ENCODE results near the gene FOXK2.

FOXK2 gene

DNA sequence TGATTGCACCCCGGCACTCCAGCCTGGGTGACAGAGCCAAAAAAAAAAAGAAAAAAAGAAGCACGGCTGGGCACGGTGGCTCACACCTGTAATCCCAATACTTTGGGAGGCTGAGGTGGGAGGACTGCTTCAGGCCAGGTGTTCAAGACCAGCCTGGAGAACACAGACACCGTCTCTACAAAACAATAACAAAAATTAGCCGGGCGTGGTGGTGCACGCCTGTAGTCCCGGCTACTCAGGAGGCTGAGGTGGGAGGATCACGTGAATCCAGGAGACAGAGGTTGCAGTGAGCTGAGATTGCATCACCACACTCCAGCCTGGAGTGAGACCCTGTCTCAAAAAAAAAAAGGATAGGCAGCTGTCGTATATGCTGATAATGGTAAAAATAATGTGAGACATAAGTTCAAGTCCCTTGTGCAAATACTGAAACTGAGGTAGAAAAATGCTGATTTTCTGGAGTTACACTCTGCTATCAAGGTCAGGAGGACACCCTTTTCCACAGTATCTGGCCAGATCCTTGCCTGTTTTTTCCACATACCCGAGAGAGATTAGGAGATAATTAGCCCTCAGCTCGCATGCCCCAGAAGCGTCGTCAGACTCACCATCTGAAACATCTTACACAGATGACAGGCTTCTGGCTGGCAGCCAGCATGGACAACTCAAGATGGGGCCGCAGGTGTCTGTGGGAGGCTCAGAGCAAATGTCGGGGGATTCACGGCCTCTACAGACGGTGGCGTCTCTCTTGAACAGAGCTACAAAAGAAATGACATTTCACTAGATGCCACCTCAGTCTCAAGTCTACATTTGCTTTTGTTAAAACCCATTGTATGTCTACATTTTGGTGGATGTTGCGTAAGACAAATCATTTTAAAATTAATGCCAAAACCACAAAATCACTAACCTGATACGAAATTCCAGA, 91.9 kb downstream of the FOXK2 start:
- no peak for DNase-seq

DNA sequence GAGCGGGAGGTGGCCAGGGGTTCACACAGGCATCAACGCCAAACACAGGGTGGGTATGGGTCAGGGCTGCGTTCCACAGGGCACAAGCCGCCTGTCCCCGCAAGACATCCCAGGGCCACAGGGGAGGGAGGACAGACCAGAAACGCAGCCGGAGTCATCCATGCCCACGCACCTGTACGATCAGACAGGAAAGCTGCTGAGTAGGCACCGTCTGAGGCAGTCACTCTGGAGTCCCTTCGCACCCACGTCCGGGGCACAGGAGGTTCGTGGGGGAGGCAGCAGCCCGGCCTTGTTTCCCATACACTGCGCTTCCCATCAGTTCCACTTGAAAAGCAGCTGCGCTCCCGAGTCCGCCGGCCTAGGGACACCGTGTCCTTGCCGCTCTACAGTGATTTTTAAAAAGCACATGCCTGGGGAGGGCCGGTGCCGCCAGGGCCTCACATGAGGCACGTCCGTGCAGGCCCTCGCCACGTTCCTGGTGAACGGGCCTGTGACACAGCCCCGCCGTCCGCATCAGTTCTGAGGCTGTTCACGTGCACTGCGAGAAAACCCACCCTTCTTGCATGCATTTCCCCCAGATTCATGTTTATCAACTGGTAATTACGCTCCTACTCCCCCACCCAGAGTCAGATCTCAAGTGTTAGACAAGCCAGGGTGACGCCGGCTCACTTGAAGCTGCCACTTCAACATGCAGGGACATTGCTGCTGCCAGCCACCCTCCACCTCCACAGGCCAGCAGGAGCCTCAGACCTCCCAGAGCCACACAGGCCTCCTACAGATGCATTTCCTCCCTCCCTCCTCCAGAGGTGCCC, 94.0 kb downstream of the FOXK2 start:
- DNase-seq = no peak

DNA sequence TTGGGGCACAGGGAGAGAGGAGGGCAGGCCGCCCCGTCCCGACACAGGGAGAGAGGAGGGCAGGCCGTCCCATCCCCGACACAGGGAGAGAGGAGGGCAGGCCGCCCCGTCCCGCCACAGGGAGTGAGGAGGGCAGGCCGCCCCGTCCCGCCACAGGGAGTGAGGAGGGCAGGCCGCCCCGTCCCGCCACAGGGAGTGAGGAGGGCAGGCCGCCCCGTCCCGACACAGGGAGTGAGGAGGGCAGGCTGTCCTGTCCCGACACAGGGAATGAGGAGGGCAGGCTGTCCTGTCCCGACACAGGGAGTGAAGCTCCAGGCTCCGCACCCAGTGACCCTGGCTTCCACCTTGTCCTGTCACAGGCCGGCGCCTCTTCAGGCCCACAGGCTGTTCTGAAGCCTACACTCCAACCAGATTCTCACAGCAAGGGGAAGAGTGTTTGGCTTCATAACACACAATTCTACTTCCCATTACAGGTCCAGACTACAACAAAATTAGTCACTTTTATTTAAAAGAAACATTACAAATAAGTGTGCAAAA, 94.6 kb downstream of the FOXK2 start:
- DNase-seq = no peak

DNA sequence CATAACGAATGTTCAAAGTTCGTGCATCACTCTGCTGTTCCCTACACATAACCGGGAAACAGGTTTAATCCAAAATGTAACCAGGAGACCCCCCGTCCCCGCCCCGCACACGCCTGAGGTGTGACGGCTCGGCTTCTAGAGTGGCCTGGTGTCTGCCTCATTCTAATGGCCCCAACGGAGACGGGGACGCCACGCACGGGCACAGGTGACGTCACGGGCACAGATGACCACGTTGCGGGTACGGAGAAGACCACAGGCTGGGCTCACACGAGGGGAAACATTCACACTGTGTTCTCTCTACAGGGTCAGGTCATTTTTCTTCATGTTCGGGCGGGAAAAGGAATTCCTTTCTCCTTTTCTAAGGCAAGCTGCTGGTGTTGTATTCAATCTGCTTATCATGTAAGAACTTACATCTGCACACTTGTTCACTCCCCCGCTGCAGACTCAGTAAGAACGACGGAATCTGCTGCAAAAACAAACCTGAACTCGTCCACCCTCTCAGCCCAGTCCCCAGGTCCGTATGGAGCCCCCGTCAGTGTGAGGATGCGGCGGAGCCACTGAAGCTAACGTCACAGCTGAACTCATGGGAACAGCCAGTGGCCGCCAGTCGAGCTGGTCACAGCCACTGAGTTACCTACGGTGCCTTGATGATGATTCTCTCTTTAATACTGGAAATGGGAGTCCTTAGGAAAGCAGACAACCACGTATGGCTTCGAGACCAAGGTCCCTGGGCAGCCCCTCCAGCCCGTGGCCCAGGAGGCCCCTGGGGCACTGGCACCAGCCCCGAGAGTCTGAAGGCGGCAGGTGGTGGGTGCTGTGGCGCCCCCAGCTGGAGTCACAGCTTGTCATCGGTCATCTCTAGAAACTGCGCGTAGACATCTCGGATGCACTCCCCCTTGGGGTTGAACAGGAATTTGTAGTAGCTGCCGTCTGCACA, 95.8 kb downstream of the FOXK2 start:
- no peak for DNase-seq

DNA sequence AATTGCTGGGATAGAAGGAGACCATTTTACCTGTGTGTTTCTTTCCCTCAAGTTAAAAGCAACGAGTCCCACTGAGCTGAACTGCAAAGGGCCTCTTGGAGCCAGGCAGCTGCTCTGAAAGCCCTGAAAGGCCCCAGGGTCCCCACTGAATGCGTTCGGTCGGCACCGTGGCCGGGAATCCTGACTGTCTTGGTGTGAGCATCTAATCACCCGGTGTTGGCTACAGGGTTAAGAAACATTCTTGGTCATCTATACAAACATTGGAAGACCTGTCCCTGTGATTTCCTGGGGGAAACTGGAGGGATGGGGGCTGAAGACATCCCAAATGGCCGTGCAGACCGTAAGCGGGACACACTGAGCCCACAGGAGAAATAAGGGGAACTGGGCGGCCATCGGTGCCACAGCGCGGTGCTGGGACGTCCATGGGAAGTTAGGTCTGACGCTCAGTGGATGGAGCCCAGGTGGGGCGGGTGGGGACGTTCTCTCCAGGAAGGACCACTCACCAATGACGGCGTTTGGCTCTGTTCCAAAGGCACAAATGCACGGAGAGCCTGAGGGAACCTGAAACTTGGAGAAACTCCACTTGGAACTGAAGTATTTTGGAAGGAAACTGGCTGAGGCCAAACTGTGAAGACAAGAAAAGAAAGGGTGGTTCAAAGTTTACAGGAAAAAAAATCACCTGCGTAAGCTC, 96.6 kb downstream of the FOXK2 start:
- DNase-seq = no peak

DNA sequence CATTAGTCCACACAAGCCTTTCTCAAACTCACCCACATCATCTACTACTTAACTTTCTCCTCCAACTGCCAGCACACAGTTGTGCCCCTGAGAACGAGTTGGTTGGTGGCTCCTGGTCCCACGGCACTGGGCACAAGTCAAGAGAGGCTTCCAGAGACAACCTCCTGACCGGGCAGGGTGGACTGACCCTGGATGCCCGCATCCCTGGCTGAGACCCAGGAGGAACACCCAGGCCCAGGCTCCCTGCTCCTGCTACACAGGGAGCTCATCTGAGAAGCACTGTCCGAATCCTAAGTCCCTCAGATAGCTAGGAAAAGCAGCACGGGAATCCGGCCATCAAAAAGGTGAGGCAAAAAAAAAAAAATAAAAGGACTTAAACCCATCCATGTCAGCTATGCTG, 99.7 kb downstream of the FOXK2 start:
- no peak for DNase-seq

DNA sequence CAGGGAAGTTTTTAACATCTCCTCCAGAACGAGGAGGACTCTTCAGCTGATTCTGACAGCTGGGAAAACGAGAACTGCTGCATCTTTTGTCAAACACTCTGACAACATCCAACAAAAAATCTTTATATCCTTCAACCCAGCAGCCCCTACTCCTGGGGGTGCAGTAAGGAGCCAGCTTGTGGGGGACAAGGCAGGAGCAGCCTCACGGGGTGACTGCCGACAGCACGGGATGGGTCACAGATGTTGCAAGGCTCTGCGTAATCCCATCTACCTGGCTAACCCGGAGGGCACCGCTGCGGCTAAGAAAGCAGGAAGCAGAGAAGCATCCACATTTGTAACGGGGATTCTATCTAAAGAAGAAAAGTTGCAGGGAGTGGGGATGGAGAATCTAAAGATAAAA, 100.1 kb downstream of the FOXK2 start:
- no peak for DNase-seq

DNA sequence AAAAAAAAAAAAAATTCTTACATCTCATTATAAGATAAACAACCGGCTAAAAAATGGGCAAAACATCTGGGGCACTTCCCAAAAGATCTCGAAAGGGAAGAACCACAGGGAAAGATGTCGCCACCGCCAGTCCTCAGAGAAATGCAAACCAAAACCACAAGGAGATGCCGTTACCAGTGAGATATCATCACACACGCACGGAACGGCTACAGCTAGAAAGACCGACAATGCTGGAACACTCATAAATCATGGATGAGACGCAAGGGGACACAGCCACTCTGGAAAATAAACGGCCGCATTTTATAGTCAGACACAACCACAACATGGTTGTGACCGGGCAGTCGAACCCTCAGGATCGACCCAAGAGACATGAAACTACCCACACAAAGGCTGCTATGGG, 104.2 kb downstream of the FOXK2 start:
- peak; percentile 98 for DNase-seq

DNA sequence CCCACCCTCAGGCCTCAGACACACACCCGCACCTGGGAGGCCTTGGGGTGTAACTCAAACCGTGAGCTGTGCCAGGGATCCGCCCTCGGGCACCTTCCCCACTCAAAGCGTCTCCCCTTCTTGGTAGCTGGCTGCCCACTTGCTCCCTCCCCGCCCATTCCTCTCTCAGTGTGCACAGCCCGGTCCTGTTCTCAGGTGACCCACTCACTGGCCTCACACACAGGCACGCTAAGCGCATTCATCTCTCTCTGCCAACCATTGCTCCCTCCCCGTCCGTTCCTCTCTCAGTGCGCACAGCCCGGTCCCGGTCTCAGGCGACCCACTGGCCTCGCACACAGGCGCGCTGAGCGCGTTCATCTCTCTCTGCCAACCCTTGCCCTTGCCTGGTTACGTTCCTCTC, 107.9 kb downstream of the FOXK2 start:
- no peak for DNase-seq

DNA sequence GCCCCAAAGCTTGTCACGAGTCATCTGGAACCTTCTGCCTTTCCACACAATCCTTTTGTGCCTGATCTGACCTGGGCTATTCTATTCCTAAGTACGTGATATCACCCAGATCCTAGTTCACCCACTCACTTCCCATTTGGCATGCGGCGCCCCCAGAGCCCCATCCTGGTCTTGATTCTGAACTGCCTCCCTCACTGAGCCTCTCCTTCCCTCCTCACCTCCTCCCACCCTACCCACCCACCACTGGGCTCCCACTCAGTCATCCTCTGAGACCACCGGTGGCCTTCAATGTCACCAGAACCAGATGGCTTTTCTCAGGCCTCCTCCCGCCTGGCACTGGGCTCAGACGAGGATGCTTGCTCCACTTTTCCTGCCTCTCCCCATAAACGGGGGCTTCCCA, 110.2 kb downstream of the FOXK2 start:
- no peak for DNase-seq

DNA sequence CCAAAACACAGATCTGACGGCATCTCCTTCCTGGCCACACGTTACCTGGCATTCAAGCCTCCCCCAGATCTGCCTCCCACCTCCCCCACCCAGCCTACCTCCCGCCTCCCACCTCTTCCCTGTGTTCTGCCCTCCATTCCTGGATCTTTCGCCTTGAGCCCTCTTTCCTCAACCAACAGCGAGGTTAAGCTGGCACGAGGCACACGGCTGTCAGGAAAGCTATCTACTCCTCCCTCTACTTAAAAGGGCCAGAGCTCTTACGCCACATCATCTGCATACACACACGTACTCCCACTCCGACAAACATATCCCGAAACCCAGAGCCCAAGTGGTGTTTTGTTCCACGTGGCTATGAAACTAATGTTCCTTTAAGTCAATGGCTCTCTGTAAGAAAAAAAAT, 110.7 kb downstream of the FOXK2 start:
- DNase-seq = no peak

DNA sequence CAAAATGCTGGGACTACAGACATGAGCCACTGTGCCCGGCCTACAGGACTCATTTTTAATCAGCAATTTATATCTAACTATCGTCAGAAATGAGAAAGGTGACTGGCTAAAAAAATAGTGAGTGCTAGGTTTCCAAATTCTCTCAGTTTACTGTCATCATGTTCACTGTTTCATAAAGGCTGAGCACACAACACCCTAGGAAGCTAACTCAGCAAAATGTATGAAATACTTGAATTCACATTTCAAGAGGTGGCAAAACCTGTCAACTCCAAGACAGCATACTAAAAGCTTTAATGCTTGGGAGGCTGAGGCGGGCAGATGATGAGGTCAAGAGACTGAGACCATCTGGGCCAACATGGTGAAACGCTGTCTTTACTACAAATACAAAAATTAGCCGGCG, 112.0 kb downstream of the FOXK2 start:
- no peak for DNase-seq

DNA sequence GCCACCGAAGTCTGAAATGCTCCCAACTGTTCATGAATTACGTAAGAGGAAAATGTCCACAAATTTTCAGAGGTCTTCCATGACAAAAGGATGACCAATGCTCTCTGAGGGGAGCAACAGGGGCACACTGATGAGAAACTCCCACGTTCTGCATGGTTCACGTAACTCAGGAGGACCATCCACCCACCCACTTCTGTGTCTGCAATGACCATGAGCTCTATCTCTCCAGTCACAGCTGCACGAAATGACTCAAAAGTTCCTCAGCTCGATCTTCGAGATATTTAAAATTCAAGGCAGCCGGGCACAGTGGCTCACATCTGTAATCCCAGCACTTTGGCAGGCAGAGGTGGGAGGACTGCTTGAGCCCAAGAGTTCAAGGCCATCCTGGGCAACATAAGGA, 112.9 kb downstream of the FOXK2 start:
- no peak for DNase-seq

DNA sequence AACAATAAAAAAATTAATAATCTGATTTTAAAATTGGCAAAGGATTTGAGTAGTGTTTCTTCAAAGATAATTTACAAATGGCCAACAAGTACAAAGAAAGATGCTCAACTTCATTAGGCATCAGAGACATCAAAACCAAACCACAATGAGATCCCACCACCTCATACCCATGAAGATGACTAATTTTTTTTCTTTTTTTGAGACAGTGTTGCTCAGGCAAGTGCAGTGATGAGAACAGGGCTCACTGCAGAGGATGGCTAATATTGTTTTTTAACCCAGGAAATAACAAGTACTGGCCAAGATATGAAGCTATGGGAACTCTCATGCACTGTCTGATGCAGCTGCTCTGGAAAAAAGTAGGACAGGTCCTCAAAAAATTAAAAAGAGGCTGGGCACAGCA, 113.8 kb downstream of the FOXK2 start:
- no peak for DNase-seq

DNA sequence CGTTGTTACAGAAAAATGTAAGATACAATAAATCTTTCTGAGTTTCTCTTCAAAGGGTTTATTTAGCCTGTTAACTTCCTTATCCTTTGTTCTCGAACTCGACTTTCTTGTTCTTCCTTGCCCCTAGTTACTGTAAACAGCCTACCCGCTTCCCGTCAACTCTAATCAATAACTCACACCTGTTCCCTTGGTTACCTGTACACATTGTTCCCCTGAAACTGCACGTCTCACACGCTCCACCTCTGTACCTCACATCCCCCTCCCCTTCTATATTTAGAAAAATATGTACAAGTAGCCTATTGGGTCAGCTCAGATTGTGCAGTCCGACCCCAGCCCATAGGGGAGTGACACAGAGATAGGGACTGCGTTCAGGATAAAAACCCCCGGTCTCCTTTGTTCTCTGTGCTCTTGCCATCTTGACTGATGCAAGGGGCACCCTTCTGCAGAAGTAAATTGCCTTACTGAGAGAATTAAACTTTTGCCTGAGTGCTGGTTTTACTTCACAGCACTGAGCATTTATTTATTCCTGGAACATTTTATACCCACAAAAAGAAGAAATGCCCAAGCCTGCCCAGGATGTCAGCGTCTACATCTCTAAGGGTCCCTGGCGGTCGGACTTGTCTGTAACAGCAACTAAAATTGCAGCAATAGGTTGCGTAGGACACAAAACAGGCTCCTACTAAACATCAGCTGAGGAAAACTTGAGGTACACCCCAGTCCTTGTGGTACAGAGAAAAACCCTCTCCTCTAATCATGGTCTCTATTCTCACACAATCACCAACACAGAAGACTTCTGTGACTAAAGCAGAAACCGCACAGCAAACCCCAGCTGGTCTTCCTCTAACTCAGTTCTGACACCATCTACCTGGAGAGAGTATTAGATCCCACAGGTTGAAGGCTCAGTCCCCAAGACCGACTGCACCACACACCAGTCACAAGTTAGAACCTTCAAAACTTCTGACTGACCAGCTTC, 117.4 kb downstream of the FOXK2 start:
- no peak for DNase-seq

DNA sequence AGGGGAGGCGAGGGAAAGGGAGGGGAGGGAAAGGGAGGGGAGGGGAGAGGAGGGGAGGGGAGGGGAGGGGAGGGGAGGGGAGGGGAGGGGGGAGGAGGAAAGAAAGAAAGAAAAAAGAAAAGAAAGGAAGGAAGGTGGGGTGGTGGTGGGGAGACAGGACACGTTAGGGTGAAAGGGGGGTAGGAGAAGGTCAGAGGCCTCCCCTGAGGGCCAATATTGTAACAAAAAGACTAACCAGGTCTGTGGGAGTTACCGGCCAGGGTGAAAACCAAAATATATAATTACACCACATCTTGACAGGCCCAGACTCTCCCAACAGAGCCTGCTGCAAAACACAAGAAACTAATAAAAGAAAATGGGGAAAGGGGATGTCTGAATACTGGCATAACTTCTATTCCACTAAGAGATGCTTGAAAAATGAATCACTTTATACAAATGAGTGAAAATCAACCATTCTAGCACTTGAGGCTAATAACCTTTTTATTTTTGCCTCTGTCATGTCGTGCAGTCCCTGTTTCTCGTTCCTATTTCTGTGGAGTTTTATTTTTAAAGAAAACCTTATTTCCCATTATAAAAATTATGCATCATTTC, 118.7 kb downstream of the FOXK2 start:
- DNase-seq = no peak

DNA sequence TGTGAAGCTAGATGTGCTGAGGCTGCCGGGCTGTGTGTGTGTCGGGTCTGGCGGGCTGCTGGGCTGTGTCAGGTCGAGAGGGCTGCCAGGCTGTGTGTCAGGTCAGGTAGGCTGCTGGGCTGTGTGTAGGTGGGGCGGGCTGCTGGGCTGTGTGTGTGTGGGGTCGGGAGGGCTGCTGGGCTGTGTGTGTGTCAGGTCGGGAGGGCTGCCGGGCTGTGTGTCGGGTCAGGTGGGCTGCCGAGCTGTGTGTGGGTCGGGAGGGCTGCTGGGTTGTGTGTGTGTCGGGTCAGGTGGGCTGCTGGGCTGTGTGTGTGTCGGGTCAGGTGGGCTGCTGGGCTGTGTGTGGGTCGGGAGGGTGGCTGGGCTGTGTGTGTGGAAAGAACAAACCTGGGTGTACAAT, 120.1 kb downstream of the FOXK2 start:
- no peak for DNase-seq

DNA sequence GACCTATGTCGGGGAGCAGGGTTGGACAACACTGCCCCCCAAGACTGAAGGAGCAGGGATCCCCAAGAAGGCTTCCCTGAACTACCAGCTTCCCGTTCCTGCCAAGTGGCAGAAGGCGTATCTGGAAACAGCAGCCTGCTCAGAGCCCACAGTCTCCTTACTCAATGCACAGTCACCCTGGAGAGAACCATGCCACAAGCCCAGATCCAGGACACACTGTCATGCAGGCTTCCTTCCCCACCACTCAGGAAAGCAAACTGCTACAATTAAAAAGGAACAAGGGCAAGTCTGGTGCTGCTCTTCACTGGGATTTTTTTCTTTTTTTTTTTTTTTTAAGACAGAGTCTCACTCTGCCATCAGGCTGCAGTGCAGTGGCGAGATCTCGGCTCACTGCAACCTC, 120.5 kb downstream of the FOXK2 start:
- no peak for DNase-seq

DNA sequence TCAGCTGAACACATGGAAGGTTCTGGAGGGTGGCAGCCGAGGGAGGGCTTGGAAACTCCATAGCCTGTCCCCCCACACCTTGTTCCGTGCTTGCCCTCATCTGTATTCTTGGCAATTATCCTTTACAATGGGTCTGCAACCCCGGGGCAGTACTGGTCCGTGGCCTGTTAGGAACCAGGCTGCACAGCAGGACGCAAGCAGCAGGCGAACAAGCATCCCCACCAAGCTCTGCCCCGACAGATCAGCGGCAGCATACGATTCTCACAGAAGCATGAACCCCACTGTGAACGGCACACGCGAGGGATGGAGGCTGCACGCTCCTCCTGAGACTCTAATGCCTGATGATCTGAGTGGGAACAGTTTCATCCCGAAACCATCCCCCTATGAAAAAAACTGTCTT, 122.5 kb downstream of the FOXK2 start:
- no peak for DNase-seq

DNA sequence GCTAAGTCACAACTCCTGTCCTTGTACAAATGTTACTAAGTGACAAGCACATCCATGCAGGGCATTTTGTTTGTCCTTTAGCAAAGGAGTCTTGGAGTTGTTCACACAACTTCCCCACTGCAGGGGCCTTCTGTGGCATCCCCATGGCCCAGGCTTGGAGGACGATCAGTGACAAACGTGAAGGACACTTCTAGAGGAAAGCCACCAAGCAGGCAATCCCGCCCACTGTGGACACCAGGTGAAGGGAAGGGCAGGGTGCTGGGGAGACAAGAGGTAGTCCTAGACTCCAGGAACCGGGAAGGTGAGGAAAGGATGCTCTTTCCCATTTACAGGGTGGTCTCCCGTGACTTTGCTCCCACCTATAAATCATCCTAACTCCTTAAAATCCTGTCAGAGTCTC, 124.6 kb downstream of the FOXK2 start:
- DNase-seq = no peak

DNA sequence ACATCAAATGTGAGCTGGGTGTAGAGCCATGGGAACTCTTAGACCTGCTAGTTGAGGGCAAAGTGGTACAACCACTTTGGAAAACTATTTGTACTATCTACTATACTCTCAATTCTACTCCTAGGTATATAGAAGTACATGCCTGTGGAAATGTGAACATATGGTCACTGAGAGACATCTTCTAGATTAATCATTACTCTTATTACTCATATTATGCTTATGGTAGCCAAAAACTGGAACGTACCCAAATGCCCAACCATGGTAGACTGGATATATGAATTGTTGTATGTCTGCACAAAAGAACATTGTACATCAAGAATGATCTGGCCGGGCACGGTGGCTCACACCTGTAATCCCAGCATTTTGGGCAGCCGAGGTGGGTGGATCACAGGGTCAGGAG, 126.0 kb downstream of the FOXK2 start:
- no peak for DNase-seq

Data from MV-4-11 (cell line).